Daoy (cell line): ENCODE measurements around the gene NPFFR1. TPM values are rescaled to one million over a fixed set of nuclear protein-coding genes. Genes with fewer than 3 reads are reported as not detected.

Experiments
- DNase-seq: peaks from one replicate; pipeline ENCODE4 v3.0.0-alpha.2; 2015; ENCODE audit warnings: low read depth
- total RNA-seq: library from RNA; depleted of rRNA; stranded (reverse); fragments of >200 nt; shearing (Covaris generic); gene quantifications from 2 replicates; pipeline ENCODE4 v1.2.3, GENCODE V29; 2014; rRNA removed

NPFFR1 gene, protein sequence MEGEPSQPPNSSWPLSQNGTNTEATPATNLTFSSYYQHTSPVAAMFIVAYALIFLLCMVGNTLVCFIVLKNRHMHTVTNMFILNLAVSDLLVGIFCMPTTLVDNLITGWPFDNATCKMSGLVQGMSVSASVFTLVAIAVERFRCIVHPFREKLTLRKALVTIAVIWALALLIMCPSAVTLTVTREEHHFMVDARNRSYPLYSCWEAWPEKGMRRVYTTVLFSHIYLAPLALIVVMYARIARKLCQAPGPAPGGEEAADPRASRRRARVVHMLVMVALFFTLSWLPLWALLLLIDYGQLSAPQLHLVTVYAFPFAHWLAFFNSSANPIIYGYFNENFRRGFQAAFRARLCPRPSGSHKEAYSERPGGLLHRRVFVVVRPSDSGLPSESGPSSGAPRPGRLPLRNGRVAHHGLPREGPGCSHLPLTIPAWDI
- under 0.01 TPM in 1 of 2 replicates, not detected in the other for total RNA-seq

- no peak for DNase-seq
Measured at GRCh38 chr10:70283445-70284399, at the start of gene NPFFR1. TSS of gene NPFFR1 (minus strand) at chr10:70284004. CDS start at chr10:70283676, 328 bp downstream.

- no peak for DNase-seq
Measured at GRCh38 chr10:70333268-70333667, 49.5 kb upstream of the NPFFR1 start.

- peak; percentile 90 for DNase-seq
Measured at GRCh38 chr10:70331486-70332268, 47.9 kb upstream of the NPFFR1 start.

GRCh38 chr10:70331160-70331485 lies 47.3 kb upstream of the NPFFR1 start:
- DNase-seq: no peak

DNA sequence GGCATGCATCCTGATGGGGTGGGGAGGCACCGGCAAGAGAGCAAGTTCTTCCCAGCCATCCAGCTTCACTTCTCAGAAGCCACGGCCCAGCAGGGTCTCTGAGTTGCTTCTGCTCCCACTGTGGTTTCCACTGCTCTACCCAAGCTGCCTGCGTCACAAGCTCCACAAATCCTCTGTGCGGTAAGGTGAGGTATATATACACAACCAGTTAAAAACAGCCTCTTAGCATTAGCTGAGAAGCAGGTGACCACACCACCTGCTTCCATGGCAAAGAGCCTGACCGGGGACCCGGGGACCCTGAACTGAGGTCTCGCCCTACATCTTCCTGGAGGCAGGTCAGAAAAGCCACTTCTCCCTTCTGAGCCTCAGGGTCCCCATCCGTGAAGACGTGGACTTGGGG lies 46.9 kb upstream of the NPFFR1 start:
- no peak for DNase-seq

- DNase-seq: peak; percentile 49
Measured at GRCh38 chr10:70328967-70329366, 45.2 kb upstream of the NPFFR1 start.

- DNase-seq: no peak
Measured at GRCh38 chr10:70328018-70328417, 44.2 kb upstream of the NPFFR1 start.

GRCh38 chr10:70324951-70325781 lies 41.4 kb upstream of the NPFFR1 start:
- no peak for DNase-seq

DNA sequence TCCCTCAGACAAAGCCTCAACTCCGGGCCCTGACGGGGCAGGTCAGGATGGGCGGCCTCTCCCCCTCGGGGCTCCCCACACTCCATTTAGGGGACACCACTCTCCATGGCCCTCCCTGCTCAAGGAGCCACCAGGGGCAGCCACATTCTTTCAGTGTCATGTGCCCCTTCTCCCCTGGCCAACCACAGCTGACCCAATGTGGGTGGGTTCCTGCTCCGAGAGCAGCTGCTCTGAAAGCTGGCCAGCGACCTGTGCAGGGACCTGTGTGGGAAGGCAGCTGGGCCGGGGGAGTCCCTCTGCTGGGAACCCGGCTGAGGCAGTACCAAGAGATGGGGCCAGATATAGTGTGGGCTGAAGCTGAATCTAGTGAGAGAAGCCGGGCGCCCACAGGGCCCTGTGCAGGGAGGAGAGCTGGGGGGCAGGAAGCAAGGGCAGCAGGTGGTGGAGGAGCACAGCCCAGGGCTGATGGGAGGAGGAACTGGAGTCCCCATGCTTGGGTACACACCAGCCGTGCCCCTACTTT lies 40.6 kb upstream of the NPFFR1 start:
- no peak for DNase-seq

- no peak for DNase-seq
Measured at GRCh38 chr10:70323697-70324338, 40.0 kb upstream of the NPFFR1 start.

- DNase-seq: no peak
Measured at GRCh38 chr10:70323138-70323696, 39.4 kb upstream of the NPFFR1 start.

- no peak for DNase-seq
Measured at GRCh38 chr10:70321897-70322890, 38.4 kb upstream of the NPFFR1 start.

- DNase-seq: no peak
Measured at GRCh38 chr10:70321233-70321632, 37.4 kb upstream of the NPFFR1 start.

- peak; percentile 7 for DNase-seq
Measured at GRCh38 chr10:70320751-70321150, 36.9 kb upstream of the NPFFR1 start.

- no peak for DNase-seq
Measured at GRCh38 chr10:70319824-70320223, 36.0 kb upstream of the NPFFR1 start.

DNA sequence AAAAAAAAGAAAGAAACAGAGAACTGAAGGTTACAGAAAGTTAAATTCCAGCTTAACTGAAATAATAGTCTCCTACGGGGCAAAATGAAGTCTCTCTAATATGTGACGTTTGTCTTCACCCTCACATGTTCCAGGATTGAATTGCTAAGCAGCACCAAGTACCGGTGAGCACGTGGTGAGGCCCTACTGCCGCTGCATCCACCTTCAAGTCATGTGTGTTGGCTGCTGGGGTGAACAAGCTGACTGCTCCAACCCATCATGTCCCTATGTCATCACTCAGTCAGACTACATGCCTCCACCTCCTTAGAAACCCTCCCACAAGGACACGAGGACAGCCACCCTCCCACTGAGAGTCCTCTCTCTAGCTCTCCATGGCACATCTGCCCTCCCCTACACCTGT lies 35.4 kb upstream of the NPFFR1 start:
- DNase-seq: no peak

DNA sequence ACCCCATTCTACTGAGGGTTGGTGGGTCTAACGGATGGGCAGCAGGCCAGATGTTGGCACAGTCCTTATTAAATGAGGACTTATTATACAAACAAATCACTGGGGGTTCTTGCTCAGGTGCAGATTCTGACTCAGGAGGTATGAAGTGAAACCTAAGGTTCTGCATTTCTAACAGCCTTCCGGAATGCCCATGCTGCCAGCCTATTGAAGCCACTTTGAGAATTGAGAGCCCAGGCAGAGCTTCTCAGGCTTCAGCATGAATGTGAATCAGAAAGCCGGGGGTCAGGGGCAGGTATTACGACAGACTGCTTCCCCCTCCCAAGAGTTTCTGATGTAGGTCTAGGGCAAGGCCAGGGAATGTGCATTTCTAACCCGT lies 34.1 kb upstream of the NPFFR1 start:
- no peak for DNase-seq

GRCh38 chr10:70317272-70317942 lies 33.6 kb upstream of the NPFFR1 start:
- DNase-seq: no peak
